Smooth muscle cell (in vitro differentiated cells): ENCODE measurements around the gene SIRT5. TPM values are rescaled to one million over a fixed set of nuclear protein-coding genes. Genes with fewer than 3 reads are reported as not detected.

Experiments
- DNase-seq: peaks from one replicate; lab custom pipeline; 2025; ENCODE audit not compliant: unreplicated experiment; lab: John Stamatoyannopoulos, UW
- H2AFZ ChIP-seq: fragments of 200-600 bp; sonication (generic); 2 replicates; pipeline ENCODE4 v1.6.0; 2016; ENCODE audit warnings: antibody characterized with exemption, low read depth, mild to moderate bottlenecking
- H3F3A ChIP-seq: fragments of 200-600 bp; sonication (generic); 2 replicates; pipeline ENCODE4 v1.6.0; 2017; ENCODE audit warnings: antibody characterized with exemption, low read depth
- H3K27ac ChIP-seq: fragments of 200-600 bp; sonication (generic); 2 replicates; pipeline ENCODE4 v1.5.1; 2016; ENCODE audit warnings: low read depth, mild to moderate bottlenecking
- H3K27me3 ChIP-seq: fragments of 200-600 bp; sonication (generic); 2 replicates; pipeline ENCODE4 v1.6.1; 2016; ENCODE audit warnings: low read depth, mild to moderate bottlenecking
- H3K36me3 ChIP-seq: fragments of 200-600 bp; sonication (generic); 2 replicates; pipeline ENCODE4 v1.5.1; 2016; ENCODE audit warnings: low read depth
- H3K4me1 ChIP-seq: fragments of 200-600 bp; sonication (generic); 2 replicates; pipeline ENCODE4 v1.5.1; 2016; ENCODE audit warnings: low read depth
- H3K4me2 ChIP-seq: fragments of 200-600 bp; sonication (generic); 2 replicates; pipeline ENCODE4 v1.6.0; 2016; ENCODE audit warnings: mild to moderate bottlenecking
- H3K4me3 ChIP-seq: fragments of 200-600 bp; sonication (generic); 2 replicates; pipeline ENCODE4 v1.5.1; 2016; ENCODE audit warnings: mild to moderate bottlenecking
- H3K79me2 ChIP-seq: fragments of 200-600 bp; sonication (generic); 2 replicates; pipeline ENCODE4 v1.6.0; 2016; ENCODE audit warnings: low read depth, mild to moderate bottlenecking
- H3K9ac ChIP-seq: fragments of 200-600 bp; sonication (generic); 2 replicates; pipeline ENCODE4 v1.6.0; 2016; ENCODE audit warnings: low read depth
- H3K9me3 ChIP-seq: fragments of 200-600 bp; sonication (generic); replicated peaks from 2 replicates; pipeline ENCODE4 v1.5.1; 2016; ENCODE audit warnings: low read depth
- H4K20me1 ChIP-seq: fragments of 200-600 bp; sonication (generic); 2 replicates; pipeline ENCODE4 v1.6.0; 2016; ENCODE audit warnings: low read depth
- CTCF ChIP-seq: fragments of 200-600 bp; sonication (generic); IDR thresholded peaks from 2 replicates; pipeline ENCODE4 v1.5.1; 2017; ENCODE audit warnings: borderline replicate concordance, mild to moderate bottlenecking, antibody characterized with exemption; ENCODE audit not compliant: insufficient read depth, poor library complexity, severe bottlenecking
- WGBS: methylation state at CpG from one replicate; pipeline ENCODE4 v1.1.7; 2016; ENCODE audit warnings: low lambda C conversion rate; 5-methylcytosine and 5-hydroxymethylcytosine counted together
- polyA plus RNA-seq: library from polyadenylated mRNA; unstranded; fragments of >200 nt; fragmentation: Nextera tagmentation; extraction: Ambion mirVana; gene quantifications from 2 replicates; pipeline ENCODE4 v1.2.1, GENCODE V29; 2016
- total RNA-seq: library from RNA; depleted of rRNA; stranded (reverse); fragments of >200 nt; gene quantifications from 2 replicates; pipeline ENCODE4 v1.2.3, GENCODE V29; 2014

SIRT5 gene
- total and polyA plus RNA-seq, 2 experiments from 2014 or later: 5.2 to 5.5 TPM

GRCh38 chr6:13536796-13537526 is 37.4 kb upstream of the SIRT5 start:
- H3K79me2 ChIP-seq: no peaks in the 10 kb centered on the region
- no peaks in the 10 kb centered on the region for H3F3A ChIP-seq
- no peaks in the 10 kb centered on the region for H3K36me3 ChIP-seq
- H3K4me1 ChIP-seq: peaks cover 4% of the 10 kb centered on the region
- H3K27me3 ChIP-seq: no peaks in the 10 kb centered on the region
- H3K9me3 ChIP-seq: no peaks in the 10 kb centered on the region
- H3K4me3 ChIP-seq: no peak overlapping the region
- DNase-seq: no peak
- no peak overlapping the region for H3K4me2 ChIP-seq
- no peak overlapping the region for H3K27ac ChIP-seq
- no peak overlapping the region for H3K9ac ChIP-seq
- TF ChIP-seq CTCF: no peak
- no peaks in the 10 kb centered on the region for H4K20me1 ChIP-seq
- no peak overlapping the region for H2AFZ ChIP-seq
- WGBS: 86% methylated on average over 4 of the region's 4 CpGs

DNA sequence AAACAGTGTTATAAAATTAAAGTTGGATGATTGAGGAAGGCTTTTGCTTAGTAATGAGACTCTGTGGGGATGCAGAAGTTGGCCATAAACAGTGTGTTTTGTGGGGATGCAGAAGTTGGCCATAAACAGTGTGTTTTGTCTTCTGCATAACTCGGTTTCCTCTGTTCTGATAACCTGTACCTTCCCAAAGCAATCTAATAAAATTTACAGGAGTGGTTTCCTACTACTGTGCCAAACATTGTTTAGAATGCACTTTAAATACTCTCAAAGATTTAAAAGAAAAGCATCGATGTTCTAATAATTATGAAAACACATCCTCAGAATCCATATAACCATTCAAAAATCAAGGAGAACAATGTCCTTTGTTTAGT is 36.9 kb upstream of the SIRT5 start:
- Histone ChIP-seq H3K4me2 (no peak overlapping the region), H3K9me3 (no peaks in the 10 kb centered on the region), H3K27me3 (no peaks in the 10 kb centered on the region), H3K4me3 (no peak overlapping the region), H3K4me1 (no peaks in the 10 kb centered on the region), H3K36me3 (no peaks in the 10 kb centered on the region), H3K79me2 (no peaks in the 10 kb centered on the region), H3K27ac (no peak overlapping the region), H2AFZ (no peak overlapping the region), H4K20me1 (no peaks in the 10 kb centered on the region), H3K9ac (no peak overlapping the region), H3F3A (no peaks in the 10 kb centered on the region)
- WGBS: 92% methylated on average over 2 of the region's 2 CpGs
- no peak for TF ChIP-seq CTCF
- no peak for DNase-seq

GRCh38 chr6:13538084-13538483 is 36.3 kb upstream of the SIRT5 start:
- no peaks in the 10 kb centered on the region for H3K79me2 ChIP-seq
- DNase-seq: no peak
- peak; percentile 45 for TF ChIP-seq CTCF
- no peaks in the 10 kb centered on the region for H3K36me3 ChIP-seq
- no peaks in the 10 kb centered on the region for H4K20me1 ChIP-seq
- no peak overlapping the region for H2AFZ ChIP-seq
- no peaks in the 10 kb centered on the region for H3K4me1 ChIP-seq
- whole genome bisulfite sequencing: 65% methylated on average over 2 of the region's 2 CpGs
- H3K9me3 ChIP-seq: no peaks in the 10 kb centered on the region
- no peaks in the 10 kb centered on the region for H3F3A ChIP-seq
- no peak overlapping the region for H3K27ac ChIP-seq
- no peak overlapping the region for H3K4me2 ChIP-seq
- no peak overlapping the region for H3K9ac ChIP-seq
- H3K4me3 ChIP-seq: no peak overlapping the region
- H3K27me3 ChIP-seq: no peaks in the 10 kb centered on the region

DNA sequence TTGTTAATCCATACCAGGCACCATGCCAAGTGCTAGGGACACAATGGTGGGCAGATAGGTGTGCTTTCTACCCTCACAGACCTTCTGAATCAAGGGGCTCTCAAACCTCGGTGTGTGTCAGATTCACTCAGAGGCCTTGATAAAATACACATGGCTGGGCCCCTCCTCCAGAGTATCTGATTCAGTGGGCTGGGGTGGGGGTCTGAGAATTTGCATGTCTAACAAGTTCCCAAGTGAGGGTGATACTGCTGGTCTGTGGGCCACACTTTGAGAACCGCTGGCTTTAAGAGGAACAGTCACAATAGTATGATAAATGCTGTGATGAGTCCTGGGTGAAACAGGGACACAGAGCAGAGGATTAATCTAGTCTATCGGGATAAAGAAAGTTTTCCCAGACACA is 35.8 kb upstream of the SIRT5 start:
- WGBS: 68% methylated on average over 3 of the region's 3 CpGs
- no peak overlapping the region for H3K27ac ChIP-seq
- H3K79me2 ChIP-seq: no peaks in the 10 kb centered on the region
- no peaks in the 10 kb centered on the region for H3K4me1 ChIP-seq
- H3K4me3 ChIP-seq: no peak overlapping the region
- no peaks in the 10 kb centered on the region for H3K36me3 ChIP-seq
- H3F3A ChIP-seq: no peaks in the 10 kb centered on the region
- no peak for DNase-seq
- no peak overlapping the region for H3K9ac ChIP-seq
- TF ChIP-seq CTCF: no peak
- no peaks in the 10 kb centered on the region for H3K27me3 ChIP-seq
- H2AFZ ChIP-seq: no peak overlapping the region
- no peak overlapping the region for H3K4me2 ChIP-seq
- no peaks in the 10 kb centered on the region for H3K9me3 ChIP-seq
- no peaks in the 10 kb centered on the region for H4K20me1 ChIP-seq
